Measurements from ENCODE around the gene FKBP1B.
"Not testable (repeated sequence)": the region's sequence is repeated elsewhere in the genome, so short reads cannot be mapped to it uniquely, and the experiment has no call there.

Gene FKBP1B

DNA sequence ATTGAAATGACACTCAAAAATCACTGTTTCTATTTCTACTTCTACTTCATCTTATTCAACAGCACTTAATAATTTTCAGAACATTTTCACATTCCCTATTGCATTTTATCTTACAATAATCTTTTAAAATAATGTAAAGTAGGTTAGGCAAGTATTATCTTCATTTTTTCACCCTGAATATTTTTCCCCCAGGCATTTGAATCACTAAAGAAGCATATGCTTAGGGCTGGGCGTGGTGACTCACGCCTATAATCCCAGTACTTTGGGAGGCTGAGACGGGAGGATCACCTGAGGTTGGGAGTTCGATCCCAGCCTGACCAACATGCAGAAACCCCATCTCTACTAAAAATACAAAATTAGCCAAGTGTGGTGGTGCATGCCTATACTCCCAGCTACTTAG, 9.0 kb upstream of the FKBP1B start:
- Histone ChIP-seq H3K27ac (ENCODE audit: extremely low read depth, low read depth, low read length) (no peak overlapping the region), H3K9me3 (ENCODE audit: control insufficient read depth, insufficient read depth, low read depth, low read length) (no peaks in the 10 kb centered on the region), H3K4me1 (ENCODE audit: control insufficient read depth, insufficient read depth, low read length) (no peaks in the 10 kb centered on the region), H3K36me3 (ENCODE audit: control insufficient read depth in 2 of 2, insufficient read depth in 1 of 2, low read length in 2 of 2) (peaks cover 15 to 35% of the 10 kb centered on the region in 2 experiments), H3K4me3 (ENCODE audit: low read depth, low read length) (no peak overlapping the region)
- TF ChIP-seq ZNF610 (tag by site-specific recombination; IDR thresholded peaks at IDR 0.05; ENCODE audit: borderline replicate concordance) (no peak), HOXA7 (CRISPR knock-in tag; IDR thresholded peaks at IDR 0.05; ENCODE audit: borderline replicate concordance) (no peak), ZNF391 (tag by site-specific recombination; IDR thresholded peaks at IDR 0.05; ENCODE audit: borderline replicate concordance, low read depth) (no peak), ZFP41 (tag by site-specific recombination; IDR thresholded peaks at IDR 0.05; ENCODE audit: borderline replicate concordance) (no peak), ZNF423 (tag by site-specific recombination; IDR thresholded peaks at IDR 0.05) (no peak)
- ChIA-PET POLR2A (no interaction called here), CTCF (interaction anchor here (0.6 kb wide), 1 partner anchor 136 kb away, joined by 3 read pairs; no protein-coding TSS in a partner anchor)

DNA sequence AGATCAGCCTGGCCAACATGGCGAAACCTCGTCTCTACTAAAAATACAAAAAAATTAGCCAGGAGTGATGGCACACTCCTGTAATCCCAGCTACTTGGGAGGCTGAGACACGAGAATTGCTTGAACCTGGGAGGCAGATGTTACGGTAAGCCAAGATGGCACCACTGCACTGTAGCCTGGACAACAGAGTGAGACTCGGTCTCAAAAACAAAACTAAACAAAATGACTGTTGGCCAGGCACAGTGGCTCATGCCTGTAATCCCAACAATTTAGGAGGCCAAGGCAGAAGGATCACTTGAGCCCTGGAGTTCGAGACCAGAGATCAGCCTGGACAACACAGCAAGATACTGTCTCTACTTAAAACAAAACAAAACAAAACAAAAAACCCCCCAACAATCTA, 6.4 kb upstream of the FKBP1B start:
- H3K36me3 ChIP-seq (ENCODE audit: control insufficient read depth in 2 of 2, insufficient read depth in 1 of 2, low read length in 2 of 2), result peaks cover 2 to 14% of the 10 kb centered on the region in 2 experiments
- H3K4me3 ChIP-seq (ENCODE audit: low read depth, low read length); H3K4me1 ChIP-seq (ENCODE audit: control insufficient read depth, insufficient read depth, low read length); H3K9me3 ChIP-seq (ENCODE audit: control insufficient read depth, insufficient read depth, low read depth, low read length); H3K27ac ChIP-seq (ENCODE audit: extremely low read depth, low read depth, low read length): not testable (repeated sequence)
- POLR2A ChIA-PET, result interaction anchor here (1.1 kb wide), 1 partner anchor 116 kb away, joined by 3 read pairs; the partner anchor contains the start of gene ATAD2B
- 0 out of 2 replicates have a peak, but pooled peaks have one; percentile 56 for TF ChIP-seq ZNF121 (tag by site-specific recombination; IDR thresholded peaks at IDR 0.05)
- CTCF ChIA-PET, result interaction anchor here (0.6 to 1.8 kb wide), 2 partner anchors 17 to 20 kb away, joined by 4 to 6 read pairs; no protein-coding TSS in a partner anchor

GRCh38 chr2:24045511-24046508, 3.7 kb upstream of the FKBP1B start:
- Histone ChIP-seq H3K27ac (ENCODE audit: extremely low read depth, low read depth, low read length) (no peak overlapping the region), H3K4me3 (ENCODE audit: low read depth, low read length) (peak overlapping the region; percentile 91), H3K9me3 (ENCODE audit: control insufficient read depth, insufficient read depth, low read depth, low read length) (no peaks in the 10 kb centered on the region), H3K4me1 (ENCODE audit: control insufficient read depth, insufficient read depth, low read length) (peaks cover 9% of the 10 kb centered on the region; the same call in 1 of the 2 replicates), H3K36me3 (ENCODE audit: control insufficient read depth in 2 of 2, insufficient read depth in 1 of 2, low read length in 2 of 2) (no peaks in the 10 kb centered on the region; a peak in 1 of 3 replicates)
- TF ChIP-seq ZNF624 (tag by site-specific recombination; IDR thresholded peaks at IDR 0.05), result no peak
- TF ChIP-seq ZNF48 (tag by site-specific recombination; IDR thresholded peaks at IDR 0.05), result no peak
- TF ChIP-seq ZNF660 (tag by site-specific recombination; IDR thresholded peaks at IDR 0.05), result no peak
- 0 out of 2 replicates have a peak, but pooled peaks have one; percentile 26 for TF ChIP-seq ZNF366 (tag by site-specific recombination; conservative IDR thresholded peaks at IDR 0.05)
- no peak for TF ChIP-seq ZNF394 (tag by site-specific recombination; IDR thresholded peaks at IDR 0.05; ENCODE audit: borderline replicate concordance)
- no peak for TF ChIP-seq ZNF792 (tag by site-specific recombination; IDR thresholded peaks at IDR 0.05)
- TF ChIP-seq ZSCAN30 (tag by site-specific recombination; IDR thresholded peaks at IDR 0.05), result no peak
- no peak for TF ChIP-seq ZNF404 (tag by site-specific recombination; IDR thresholded peaks at IDR 0.05)
- CTCF ChIA-PET, result no interaction called here
- POLR2A ChIA-PET, result interaction anchor here (1.8 to 2.1 kb wide), 2 partner anchors 31 to 119 kb away, joined by 26 to 41 read pairs; partner anchors contain the start of genes ATAD2B and SF3B6

- H3K4me3 ChIP-seq (ENCODE audit: low read depth, low read length), result peak overlapping the region; percentile 91
- H3K27ac ChIP-seq (ENCODE audit: extremely low read depth, low read depth, low read length), result no peak overlapping the region
- H3K36me3 ChIP-seq (ENCODE audit: control insufficient read depth in 2 of 2, insufficient read depth in 1 of 2, low read length in 2 of 2), result no peaks in the 10 kb centered on the region; a peak in 1 of 3 replicates
- peaks cover 9% of the 10 kb centered on the region; the same call in 1 of the 2 replicates for H3K4me1 ChIP-seq (ENCODE audit: control insufficient read depth, insufficient read depth, low read length)
- no peaks in the 10 kb centered on the region for H3K9me3 ChIP-seq (ENCODE audit: control insufficient read depth, insufficient read depth, low read depth, low read length)
- ChIA-PET POLR2A (interaction anchor here (0.6 to 2.1 kb wide), 10 partner anchors 13 to 136 kb away, joined by 4 to 41 read pairs (median 6); partner anchors contain the start of genes ATAD2B and SF3B6), CTCF (interaction anchor here (0.5 to 0.7 kb wide), 2 partner anchors 34 to 593 kb away, joined by 3 to 4 read pairs; no protein-coding TSS in a partner anchor)
- TF ChIP-seq OSR2 (tag by site-specific recombination; IDR thresholded peaks at IDR 0.05) (no peak), ZNF112 (tag by site-specific recombination; IDR thresholded peaks at IDR 0.05) (no peak), ZNF529 (tag by site-specific recombination; IDR thresholded peaks at IDR 0.05; ENCODE audit: insufficient replicate concordance) (no peak), ZNF335 (tag by site-specific recombination; conservative IDR thresholded peaks at IDR 0.05) (no peak), ZNF341 (tag by site-specific recombination; IDR thresholded peaks at IDR 0.05; ENCODE audit: low read depth) (no peak), ZNF133 (tag by site-specific recombination; IDR thresholded peaks at IDR 0.05) (no peak), ZNF624 (tag by site-specific recombination; IDR thresholded peaks at IDR 0.05) (no peak), ZNF366 (tag by site-specific recombination; conservative IDR thresholded peaks at IDR 0.05) (no peak), ZNF555 (tag by site-specific recombination; conservative IDR thresholded peaks at IDR 0.05) (no peak), ZNF645 (tag by site-specific recombination; IDR thresholded peaks at IDR 0.05) (no peak), ZNF211 (tag by site-specific recombination; IDR thresholded peaks at IDR 0.05; ENCODE audit: low read depth) (no peak)
- TF ChIP-seq, protein P1, sequence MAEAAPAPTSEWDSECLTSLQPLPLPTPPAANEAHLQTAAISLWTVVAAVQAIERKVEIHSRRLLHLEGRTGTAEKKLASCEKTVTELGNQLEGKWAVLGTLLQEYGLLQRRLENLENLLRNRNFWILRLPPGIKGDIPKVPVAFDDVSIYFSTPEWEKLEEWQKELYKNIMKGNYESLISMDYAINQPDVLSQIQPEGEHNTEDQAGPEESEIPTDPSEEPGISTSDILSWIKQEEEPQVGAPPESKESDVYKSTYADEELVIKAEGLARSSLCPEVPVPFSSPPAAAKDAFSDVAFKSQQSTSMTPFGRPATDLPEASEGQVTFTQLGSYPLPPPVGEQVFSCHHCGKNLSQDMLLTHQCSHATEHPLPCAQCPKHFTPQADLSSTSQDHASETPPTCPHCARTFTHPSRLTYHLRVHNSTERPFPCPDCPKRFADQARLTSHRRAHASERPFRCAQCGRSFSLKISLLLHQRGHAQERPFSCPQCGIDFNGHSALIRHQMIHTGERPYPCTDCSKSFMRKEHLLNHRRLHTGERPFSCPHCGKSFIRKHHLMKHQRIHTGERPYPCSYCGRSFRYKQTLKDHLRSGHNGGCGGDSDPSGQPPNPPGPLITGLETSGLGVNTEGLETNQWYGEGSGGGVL (tag by site-specific recombination; IDR thresholded peaks at IDR 0.05), result no peak
These were observed 3.0 kb upstream of the FKBP1B start for GRCh38 chr2:24046599-24046929.

Data from HEK293 (cell line).